GM03348 (cell line): Measurements from ENCODE around the gene GRM7.

Source experiments
- DNase-seq: peaks from one replicate; pipeline ENCODE4 v3.0.0; 2012; ENCODE audit warnings: low spot score

The GRM7 gene

DNA sequence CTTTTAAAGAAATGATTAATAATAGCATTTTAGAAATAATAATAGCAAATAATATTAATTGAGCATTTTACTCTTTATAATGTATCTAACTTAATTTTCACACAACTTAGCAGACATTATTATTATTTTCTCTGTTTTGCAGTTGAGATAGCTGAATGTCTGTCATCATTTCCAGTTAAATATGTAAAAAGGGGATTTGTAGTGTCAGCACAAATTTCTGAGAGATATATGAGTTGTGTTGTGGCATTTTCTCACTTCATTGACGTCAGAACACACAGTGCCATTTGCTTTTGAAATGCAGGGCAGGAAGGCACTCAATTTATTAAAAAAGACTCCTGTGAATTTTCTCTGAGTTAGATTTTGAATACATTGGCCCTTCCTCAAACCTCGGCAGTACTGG, 111.0 kb downstream of the GRM7 start:
- no peak for DNase-seq

GRCh38 chr3:6985848-6986247, 124.9 kb downstream of the GRM7 start:
- no peak for DNase-seq

DNA sequence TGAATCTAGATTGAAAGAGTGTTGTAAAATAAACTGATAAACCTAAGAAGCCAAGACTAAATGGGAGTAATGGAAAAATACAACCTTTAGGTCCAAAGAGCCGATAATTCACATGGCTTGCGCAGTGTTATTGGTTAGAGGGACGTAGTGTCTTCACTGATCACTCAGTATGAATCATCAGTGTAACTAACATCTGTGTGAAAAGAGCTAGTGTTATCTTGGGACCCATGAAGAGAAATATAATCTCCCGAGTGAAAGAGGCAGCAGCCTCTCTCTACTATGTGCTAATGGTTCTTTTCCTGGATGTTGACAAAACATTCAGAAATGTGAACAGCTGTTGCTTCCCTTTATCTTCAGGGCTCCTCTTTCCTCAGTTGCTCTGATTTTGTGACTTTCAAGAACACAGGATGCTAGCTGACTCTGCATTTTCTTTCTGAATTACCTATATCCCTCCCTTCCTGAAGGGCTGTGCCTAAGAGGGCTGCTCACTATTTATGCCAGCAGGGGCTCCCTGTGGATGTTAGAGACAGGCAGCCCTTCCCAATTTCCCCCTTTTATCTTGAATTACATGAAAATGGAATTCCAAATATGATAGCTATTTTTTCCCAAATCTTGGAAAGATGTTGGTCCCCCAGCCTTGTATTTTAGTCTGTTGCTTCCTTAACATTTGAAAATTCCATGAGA, 128.8 kb downstream of the GRM7 start:
- DNase-seq = no peak

- DNase-seq = no peak
Measured at GRCh38 chr3:6994081-6994668, 133.3 kb downstream of the GRM7 start.

GRCh38 chr3:7000501-7000900, 139.6 kb downstream of the GRM7 start:
- DNase-seq = no peak

DNA sequence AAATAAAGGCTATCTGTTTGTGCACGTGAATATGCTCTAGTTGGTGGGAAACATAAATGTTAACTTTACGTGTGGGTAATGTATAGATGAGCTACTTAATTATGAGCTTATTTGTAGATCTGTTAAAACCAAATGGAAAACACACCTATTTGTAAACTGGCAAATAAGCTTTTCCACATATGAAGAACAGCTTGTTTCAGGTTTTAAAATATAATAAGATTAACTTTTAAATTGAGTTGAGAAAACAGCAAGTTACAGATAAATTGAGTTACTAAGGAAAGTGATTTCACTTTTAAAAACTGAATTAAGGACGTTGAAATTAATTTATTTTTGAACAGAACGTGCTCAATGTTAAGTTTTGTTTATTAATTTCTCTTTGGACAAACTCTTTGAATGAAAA, 140.5 kb downstream of the GRM7 start:
- DNase-seq = no peak

DNA sequence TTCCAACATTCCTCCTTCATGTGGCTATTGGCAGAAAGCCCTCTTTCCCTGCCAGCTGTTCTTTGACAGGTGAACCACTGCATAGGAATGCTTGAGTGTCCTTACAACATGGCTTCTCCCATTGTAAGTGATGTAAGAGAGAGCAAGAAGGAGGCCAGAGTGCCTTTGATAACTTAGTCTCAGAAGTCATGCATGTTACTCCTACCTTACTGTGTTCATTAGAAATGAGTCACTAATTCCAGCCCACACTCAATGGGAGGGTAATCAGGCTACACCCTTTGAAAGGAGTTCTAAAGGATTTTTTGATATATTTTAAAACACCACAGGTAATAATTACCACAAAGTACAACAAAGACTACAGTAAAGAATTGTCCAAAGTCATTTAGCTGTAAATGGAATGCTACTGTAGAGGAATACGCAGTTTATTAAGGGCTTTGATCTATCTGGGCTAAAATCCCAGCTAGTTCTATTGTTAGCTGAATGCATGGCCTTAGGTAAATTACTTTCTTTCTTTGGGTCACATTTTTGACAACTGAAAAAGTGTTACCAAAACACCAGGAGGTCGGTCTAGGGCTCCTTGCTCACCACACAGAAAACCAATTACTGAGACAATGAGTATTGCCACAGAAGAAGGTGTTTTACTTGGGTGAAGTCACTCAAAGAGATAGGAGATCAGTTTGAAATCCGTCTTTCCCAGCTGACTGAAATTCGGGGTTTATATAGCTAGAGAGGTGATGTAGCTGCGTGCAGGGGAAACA, 154.9 kb downstream of the GRM7 start:
- no peak for DNase-seq

DNA sequence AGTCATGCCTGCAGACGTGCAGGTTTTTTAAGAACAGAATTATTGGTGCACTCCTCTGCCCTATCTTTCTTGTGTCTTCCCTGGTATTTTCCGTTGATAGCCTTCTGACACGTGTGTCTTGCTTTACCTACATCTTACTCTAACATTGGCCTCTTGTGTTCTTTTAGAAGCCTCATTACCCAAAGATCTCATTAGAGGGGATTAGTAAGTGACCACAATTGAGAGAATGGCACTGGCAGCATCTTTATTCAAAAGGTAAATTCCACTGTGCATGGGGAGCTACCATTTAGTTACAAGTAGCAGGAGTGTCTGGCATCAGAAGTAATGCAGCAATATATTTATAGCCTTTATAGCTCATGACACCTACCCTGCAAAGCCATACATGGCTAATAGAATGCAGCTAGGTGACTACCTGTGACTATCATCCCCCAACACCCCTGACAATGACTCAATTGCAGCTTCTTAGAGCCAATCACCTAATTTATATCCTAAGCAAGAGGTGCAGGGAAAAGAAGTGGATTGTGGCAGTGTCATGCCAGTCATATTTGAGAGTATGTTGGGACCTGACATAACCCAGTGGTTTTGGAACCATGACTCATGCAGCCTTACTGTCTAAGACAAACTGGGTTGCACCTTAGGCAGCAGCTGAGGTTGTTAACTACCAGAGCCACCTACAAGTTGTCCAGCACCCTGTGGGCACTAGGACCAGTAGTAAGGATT, 164.8 kb downstream of the GRM7 start:
- no peak for DNase-seq

- DNase-seq = no peak
Measured at GRCh38 chr3:7029562-7029961, 168.6 kb downstream of the GRM7 start.

DNA sequence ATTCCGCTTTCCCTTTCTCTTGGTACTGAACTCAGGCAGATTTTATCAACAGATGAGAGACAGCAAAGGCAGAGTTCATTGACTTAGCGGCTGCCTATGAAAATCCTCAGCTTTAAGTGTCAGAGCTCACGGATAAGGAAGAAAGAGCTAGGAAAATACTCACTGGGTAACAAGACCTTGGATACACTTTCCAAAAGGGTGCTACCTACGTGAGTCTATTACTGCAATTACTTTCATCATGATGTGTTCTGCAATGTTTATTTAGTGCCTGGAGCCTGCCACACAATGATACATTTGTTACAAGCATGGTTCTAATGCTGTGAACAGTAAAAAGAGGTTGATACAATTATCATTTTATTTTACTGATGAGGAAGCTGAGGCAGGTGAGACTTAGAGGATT, 177.5 kb downstream of the GRM7 start:
- DNase-seq = no peak

GRCh38 chr3:7062714-7063113, 201.8 kb downstream of the GRM7 start:
- DNase-seq = no peak

GRCh38 chr3:7070461-7070860, 209.5 kb downstream of the GRM7 start:
- DNase-seq = no peak

DNA sequence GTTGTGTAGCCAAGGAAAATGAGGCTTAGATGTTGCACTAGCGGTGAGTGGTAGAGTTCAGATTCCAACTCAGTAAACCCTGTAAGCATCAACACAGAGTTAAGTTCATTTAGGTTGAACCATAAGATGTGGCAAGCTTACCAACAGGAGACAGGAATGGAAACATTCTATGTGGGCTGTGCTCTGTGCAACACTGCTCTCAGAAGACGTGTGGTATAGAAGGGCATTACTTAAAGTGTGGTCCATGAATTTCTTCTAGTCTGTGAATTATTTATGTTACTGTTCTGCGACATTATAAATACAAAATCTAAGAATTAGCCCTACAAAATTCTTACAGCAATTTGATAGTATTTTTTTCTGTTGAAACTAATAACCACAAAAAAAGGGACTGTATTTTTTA, 213.3 kb downstream of the GRM7 start:
- no peak for DNase-seq

- no peak for DNase-seq
Measured at GRCh38 chr3:7075117-7075516, 214.2 kb downstream of the GRM7 start.

DNA sequence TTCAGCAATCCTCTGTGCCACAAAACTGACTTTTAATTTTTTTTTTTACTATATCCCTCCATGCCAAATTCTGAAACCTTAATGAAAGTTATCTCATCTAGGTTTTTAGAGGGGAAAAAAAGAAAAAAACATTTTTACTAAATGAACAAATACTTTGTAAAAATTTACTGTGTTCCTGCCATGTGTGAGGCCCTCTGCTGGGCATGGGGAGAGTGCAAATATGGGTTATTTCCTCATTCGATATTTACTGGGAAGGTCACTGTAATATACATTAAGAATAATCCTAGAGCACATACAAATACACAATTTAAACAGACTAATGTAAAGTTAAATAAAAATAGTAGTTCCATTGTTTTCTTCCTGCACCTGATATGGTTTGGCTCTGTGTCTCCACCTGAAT, 215.0 kb downstream of the GRM7 start:
- no peak for DNase-seq

GRCh38 chr3:7082244-7082643, 221.3 kb downstream of the GRM7 start:
- DNase-seq = no peak

GRCh38 chr3:7086417-7086816, 225.5 kb downstream of the GRM7 start:
- DNase-seq = no peak

- DNase-seq = no peak
Measured at GRCh38 chr3:7095116-7095515, 234.2 kb downstream of the GRM7 start.

DNA sequence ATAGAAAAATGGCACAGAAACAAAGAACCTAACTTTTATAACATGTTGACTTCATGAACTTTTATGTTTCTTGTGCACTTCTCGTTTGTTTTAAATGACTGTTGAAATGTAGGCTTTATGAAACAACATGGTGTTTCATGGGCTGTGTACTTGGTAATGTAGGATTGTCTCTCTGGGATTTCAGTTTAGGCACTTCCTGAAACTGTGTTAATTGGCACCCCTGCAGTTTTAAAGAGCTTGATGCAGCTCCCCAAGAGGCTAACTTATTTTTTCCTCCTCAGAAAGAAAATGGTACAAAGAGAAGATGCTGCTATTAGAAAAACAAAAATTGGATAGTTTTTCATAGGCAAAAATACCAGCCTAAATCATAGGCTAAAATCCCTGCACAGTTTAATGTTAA, 239.2 kb downstream of the GRM7 start:
- no peak for DNase-seq

GRCh38 chr3:7106635-7107034, 245.7 kb downstream of the GRM7 start:
- DNase-seq = no peak

GRCh38 chr3:7112523-7113056, 251.7 kb downstream of the GRM7 start:
- DNase-seq = no peak

GRCh38 chr3:7144697-7145308, 283.9 kb downstream of the GRM7 start:
- DNase-seq = no peak
